Activated T-cell treated with anti-CD3 and anti-CD28 coated beads for 48 hours (primary cell): Measurements from ENCODE around the gene KLHDC8A.
"Not testable (repeated sequence)": the region's sequence is repeated elsewhere in the genome, so short reads cannot be mapped to it uniquely, and the experiment has no call there.

Experiments used
- DNase-seq: peaks from one replicate; pipeline ENCODE4 v3.0.0-alpha.2; 2020; ENCODE audit warnings: low read depth

KLHDC8A gene

GRCh38 chr1:205356440-205357139 is at the start of gene KLHDC8A:
KLHDC8A (minus strand) TSS chr1:205356922; CDS start chr1:205343604, 13,318 bp downstream.
- no peak for DNase-seq

DNA sequence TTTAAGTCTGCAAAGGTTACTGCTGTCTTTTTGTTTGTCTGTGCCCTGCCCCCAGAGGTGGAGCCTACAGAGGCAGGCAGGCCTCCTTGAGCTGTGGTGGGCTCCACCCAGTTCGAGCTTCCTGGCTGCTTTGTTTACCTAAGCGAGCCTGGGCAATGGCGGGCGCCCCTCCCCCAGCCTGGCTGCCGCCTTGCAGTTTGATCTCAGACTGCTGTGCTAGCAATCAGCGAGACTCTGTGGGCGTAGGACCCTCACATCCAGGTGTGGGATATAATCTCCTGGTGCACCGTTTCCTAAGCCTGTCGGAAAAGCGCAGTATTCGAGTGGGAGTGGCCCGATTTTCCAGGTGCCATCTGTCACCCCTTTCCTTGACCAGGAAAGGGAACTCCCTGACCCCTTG is 49.5 kb upstream of the KLHDC8A start:
- DNase-seq: not testable (repeated sequence)

- not testable (repeated sequence) for DNase-seq
Observed at GRCh38 chr1:205404484-205404883, 47.8 kb upstream of the KLHDC8A start.

DNA sequence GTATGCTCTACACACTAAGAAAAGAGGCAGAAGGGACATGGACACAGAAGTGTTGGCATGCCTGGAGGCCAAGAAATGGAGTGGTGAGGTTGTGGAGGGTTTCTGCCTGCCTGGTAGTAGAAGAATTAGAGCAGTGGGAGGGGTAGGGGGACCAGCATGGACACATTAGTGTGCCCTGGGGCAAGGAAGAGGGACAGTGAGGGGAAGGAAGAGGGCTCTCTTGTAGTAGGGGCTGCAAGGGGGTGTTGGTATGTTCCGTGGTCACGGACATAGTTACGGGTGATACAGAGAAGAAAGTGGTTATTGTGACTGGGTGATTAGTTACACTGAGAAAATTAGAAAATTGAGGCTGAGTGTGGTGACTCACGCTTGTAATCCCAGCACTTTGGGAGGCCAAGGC is 41.9 kb upstream of the KLHDC8A start:
- no peak for DNase-seq

GRCh38 chr1:205396967-205397616 is 40.4 kb upstream of the KLHDC8A start:
- DNase-seq: no peak

- no peak for DNase-seq
Observed at GRCh38 chr1:205395616-205396015, 38.9 kb upstream of the KLHDC8A start.

DNA sequence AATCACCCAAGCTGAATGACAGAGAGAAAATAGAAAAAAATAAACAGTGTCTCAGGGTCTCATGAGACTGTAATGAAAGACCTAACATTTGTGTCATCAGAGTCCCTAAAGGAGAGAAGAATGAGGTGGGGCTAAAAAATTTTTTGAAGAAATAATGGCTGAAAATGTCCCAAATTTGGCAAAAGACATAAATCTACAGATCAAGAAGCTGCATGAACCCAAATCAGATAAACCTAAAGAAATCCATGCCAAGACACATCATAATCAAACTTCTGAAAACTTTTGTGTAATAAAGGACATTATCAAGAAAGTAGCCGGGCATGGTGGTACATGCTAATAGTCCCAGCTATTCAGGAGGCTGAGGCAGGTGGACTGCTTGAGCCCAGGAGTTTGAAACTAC is 35.9 kb upstream of the KLHDC8A start:
- no peak for DNase-seq

DNA sequence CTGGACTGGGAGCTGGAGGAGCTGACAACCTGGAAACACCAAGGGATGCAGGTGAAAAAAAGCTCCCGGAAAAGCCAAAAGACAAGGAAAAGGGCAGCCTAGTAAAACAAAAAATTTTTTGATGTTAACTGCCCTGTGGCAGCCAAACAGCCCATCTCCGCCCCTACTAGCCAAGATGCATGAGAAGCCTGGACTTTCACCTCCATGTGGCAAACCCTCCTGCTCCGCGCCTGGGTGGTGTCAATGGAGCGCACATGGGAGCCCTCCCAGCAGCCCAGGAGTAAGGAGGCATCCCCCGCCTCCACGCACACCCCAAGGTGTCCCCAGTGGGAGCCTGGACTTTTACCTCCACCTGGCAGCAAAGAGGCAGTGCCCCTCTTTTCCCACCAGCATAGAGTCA is 34.7 kb upstream of the KLHDC8A start:
- DNase-seq: no peak

DNA sequence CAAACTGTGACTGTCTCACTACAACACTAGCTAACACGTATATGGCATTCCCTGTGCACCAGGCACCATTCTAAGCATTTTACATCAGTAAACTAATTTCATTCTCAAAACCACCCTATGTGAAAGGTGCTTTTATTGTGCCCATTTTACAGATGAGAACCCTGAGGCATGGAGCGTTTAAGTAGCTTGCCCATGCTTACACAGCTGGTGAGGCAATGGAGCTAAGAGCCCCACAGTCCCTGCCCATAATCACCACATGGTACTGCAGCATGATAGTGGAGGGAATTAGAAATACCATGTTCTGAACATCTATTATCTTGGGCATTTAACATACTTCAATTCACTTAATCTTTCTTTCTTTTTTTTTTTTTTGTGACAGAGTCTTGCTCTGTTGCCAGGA is 31.1 kb upstream of the KLHDC8A start:
- DNase-seq: no peak

DNA sequence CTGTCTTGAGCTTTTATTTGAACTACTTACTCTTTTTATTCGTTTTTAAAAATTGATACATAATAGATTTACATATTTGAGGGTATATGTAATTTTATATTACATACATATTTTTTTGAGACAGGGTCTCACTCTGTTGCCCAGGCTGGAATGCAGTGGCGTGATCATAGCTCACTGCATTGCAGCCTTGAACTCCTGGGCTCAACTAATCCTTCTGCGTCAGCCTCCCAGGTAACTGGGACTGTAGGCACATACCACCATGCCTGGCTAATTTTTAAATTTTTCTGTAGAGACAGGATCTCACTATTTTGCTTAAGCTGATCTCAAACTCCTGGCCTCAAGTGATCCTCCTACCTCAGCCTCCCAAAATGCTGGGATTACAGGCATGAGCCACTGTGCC is 26.3 kb upstream of the KLHDC8A start:
- not testable (repeated sequence) for DNase-seq

DNA sequence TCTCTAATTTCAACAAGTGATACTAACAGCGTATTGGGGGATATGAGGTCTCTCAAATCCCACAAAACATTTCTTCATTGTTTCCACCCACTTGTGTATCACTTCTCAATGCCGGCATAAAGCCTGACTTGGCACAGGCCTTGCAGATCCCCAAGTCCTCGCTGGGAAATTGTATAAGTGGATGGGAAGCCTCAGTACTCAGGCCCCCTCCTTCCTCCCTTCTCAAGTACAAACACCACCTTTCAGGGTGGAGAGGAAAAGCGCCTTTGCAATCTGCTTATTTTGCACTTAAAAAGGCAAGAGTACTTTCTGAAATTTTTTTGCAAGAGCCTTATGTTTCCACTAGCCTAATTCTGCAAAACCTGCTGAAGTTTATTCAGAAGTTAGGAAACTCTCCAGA is 25.8 kb upstream of the KLHDC8A start:
- DNase-seq: no peak

DNA sequence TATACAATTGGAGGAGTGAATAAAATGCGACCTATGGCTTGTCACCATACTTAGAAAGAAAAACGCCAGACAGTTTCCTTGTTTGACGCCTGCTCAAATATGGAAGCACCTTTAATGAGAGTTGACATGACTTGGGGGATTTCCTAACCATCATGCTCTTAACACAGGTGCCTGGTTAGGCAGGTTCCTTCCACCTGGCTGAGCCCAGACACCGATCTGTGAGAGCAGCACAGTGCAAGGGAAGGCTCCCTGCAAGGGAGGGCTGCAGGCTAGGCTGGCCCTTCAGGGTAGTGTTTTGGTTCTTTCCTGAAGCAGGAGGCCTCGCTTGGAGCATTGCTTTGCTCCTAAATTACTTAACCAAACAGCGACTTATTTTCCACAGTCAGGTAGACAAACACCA is 24.6 kb upstream of the KLHDC8A start:
- DNase-seq: no peak

- no peak for DNase-seq
Observed at GRCh38 chr1:205380882-205381281, 24.2 kb upstream of the KLHDC8A start.

GRCh38 chr1:205379056-205379455 is 22.3 kb upstream of the KLHDC8A start:
- DNase-seq: no peak

GRCh38 chr1:205377355-205377754 is 20.6 kb upstream of the KLHDC8A start:
- no peak for DNase-seq

GRCh38 chr1:205376739-205377138 is 20.0 kb upstream of the KLHDC8A start:
- no peak for DNase-seq

DNA sequence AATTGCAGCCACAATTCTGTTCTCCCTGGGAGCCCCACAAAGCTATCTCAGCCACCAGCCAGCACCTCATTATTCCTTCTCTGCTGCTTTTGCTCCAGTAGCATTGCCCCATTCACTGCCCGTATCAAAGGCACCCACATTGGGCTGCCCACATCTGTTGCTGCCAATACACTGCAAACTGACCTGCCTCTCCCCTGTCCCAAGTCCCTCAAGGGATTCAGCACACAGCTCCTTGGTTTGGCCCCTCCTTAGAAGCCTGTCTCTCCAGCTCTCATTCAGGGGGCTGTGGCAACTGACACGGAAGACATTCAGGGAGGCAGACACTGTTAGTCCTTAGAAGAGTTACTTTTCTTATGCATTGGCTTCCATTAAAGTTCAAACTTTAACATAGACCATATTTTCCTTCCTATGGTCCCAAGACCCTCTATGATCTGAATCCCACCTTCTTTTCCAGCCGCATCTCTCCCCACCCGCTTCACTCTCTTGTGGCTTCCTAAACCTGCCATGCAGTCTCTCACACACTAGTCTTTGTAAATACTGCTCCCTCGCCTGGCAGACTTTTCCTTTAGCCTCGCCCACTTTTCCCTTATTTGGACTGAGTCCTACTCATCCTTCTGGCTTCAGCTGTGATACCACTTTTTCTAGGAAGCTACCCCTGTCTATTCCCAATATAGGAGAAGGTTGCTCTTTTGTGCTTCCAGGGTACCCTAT is 19.3 kb upstream of the KLHDC8A start:
- DNase-seq: no peak

GRCh38 chr1:205374210-205375078 is 17.7 kb upstream of the KLHDC8A start:
- DNase-seq: no peak

DNA sequence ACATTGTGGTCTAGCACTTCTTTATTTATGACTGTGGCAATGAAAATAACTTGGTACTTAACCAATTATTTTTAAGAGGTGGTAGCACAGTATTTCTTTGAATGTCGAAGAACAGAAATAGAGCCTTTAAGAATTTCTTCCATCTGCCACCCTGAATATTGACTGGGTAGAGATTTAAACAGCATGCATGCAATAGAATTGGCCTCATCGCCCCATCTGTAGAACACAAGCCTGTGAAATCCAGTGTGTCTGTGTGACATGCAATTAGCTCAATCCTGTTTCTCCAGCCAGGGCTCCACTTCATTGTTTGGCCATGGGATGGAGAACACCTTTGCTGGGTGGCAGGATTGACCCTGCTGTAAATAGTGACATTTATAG is 17.1 kb upstream of the KLHDC8A start:
- no peak for DNase-seq

DNA sequence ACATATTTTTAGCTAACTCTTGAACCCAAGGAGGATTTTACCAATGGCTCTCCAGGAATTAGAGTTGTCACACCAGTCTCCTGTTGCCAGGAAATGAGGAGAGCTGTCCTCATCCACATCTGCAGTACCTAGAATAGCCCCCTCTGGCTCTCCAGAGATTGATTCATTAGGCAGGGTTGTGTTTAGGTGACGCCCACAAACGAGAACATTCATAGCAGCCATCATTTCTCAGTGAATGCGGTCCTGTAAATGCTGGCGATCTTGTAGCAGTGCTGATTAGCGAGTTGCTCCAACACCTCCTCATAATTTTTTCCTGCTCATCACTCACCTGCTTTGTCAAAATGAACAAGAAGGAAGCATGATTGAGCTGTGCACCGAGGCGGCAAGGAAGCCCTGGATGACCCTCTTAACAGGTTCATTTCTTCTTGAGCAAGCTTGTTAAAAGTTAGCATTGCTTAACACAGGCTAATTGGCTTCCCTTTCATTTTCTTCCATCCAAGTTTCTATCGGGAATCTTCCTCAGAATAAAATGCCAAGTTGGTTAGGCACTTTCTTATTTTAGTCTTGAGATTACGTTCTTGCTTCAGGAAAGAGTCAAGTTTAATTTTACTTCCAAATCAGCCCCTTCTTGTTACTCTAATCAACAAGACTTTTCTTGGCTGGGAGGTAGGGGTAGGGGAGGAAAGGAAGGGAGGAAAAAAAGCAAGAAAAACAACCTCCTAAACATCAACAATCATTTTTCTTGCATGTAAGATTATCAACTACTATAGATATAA is 16.5 kb upstream of the KLHDC8A start:
- no peak for DNase-seq

DNA sequence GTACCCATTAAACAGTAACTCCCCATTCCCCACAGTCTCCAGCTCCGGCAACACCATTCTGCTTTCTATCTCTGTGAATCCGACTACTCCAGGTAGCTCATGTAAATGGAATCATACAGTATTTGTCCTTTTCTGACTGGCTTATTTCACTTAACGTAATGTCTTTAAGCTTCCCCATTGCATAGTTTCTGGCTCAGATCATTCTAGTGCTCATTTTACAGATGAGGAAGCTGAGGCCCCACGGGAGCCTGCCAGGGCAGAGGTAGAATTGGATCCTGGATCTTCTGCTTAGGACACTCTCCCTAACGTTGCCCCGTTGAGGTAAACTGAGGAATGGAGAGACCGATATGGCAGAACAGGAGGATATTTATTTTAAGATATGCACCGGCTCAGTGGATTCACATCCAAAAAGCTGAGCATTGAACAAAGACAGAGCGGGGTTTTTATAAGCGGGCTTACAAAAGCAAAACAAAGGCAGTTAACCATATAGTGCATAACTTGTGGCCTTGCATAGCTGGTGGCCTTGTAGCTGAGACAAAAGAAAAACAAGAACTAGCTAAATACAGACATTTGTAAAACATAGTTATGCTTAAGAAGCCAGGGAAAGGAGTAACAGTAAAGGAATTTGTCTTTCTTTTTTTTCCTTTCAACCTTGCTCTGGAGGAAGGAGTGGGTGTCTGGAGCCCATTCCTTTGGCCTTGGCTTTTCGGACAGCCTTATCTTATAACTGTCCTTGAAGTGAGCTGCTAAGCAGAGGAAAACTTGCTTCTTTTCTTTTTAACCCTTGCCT is 15.3 kb upstream of the KLHDC8A start:
- DNase-seq: no peak
